Uterus (tissue), 4 donors: ENCODE results near the gene SYNGR1. TPM values are rescaled to one million over a fixed set of nuclear protein-coding genes. Genes with fewer than 3 reads are reported as not detected.

Experiments
- DNase-seq, 2 donors: peaks; one replicate each; pipeline ENCODE4 v3.0.0-alpha.2; 2019 to 2020
- H3K27ac ChIP-seq, 2 donors: fragments of 200-600 bp; sonication (generic); 1 replicate in 1 of 2; 2 replicates in 1 of 2; pipeline ENCODE4 v1.5.1; 2016 to 2018
- H3K27me3 ChIP-seq, 2 donors: fragments of 200-600 bp; sonication (generic); one replicate each; pipeline ENCODE4 v1.5.1; 2018 to 2019; ENCODE audit warnings: control low read depth in 1 of 2
- H3K36me3 ChIP-seq, 2 donors: fragments of 200-600 bp; sonication (generic); one replicate each; pipeline ENCODE4 v1.5.1; 2019; ENCODE audit warnings: control low read depth in 1 of 2
- H3K4me1 ChIP-seq, 2 donors: fragments of 200-600 bp; sonication (generic); one replicate each; pipeline ENCODE4 v1.5.1; 2018 to 2019; ENCODE audit warnings: control low read depth in 1 of 2
- H3K4me3 ChIP-seq, 2 donors: fragments of 200-600 bp; sonication (generic); 1 replicate in 1 of 2; 2 replicates in 1 of 2; pipeline ENCODE4 v1.5.1; 2018 to 2019; ENCODE audit warnings: mild to moderate bottlenecking in 1 of 2
- H3K9me3 ChIP-seq, 2 donors: fragments of 200-600 bp; sonication (generic); one replicate each; pipeline ENCODE4 v1.5.1; 2019; ENCODE audit warnings: control low read depth in 1 of 2
- CTCF ChIP-seq, 4 experiments: fragments of 200-600 bp in 2 of 4; fragments of 450-650 bp in 2 of 4; sonication (generic) in 2 of 4; IDR thresholded peaks; one replicate each; pipeline ENCODE4 v1.5.1; 2016 to 2019; ENCODE audit warnings: antibody characterized with exemption in 4 of 4, mild to moderate bottlenecking in 2 of 4, moderate library complexity in 1 of 4
- POLR2A ChIP-seq, 2 donors: fragments of 450-650 bp; IDR thresholded peaks; one replicate each; pipeline ENCODE4 v1.6.1; 2016; ENCODE audit warnings: antibody characterized with exemption in 2 of 2, mild to moderate bottlenecking in 1 of 2, moderate library complexity in 1 of 2
- intact Hi-C: fragments of 100-400 bp; cut with DNase I; formaldehyde crosslinking; loops from one replicate; pipeline ENCODE4 v1.15.1; 2023; ENCODE audit warnings: low total_unique reads
- total RNA-seq, 4 donors: library from RNA; depleted of rRNA in 3 of 4; stranded (reverse); fragments of >200 nt in 3 of 4; gene quantifications; one replicate each; pipeline versions ENCODE4 v1.1.0 to v1.2.4, GENCODE V29; 2014 to 2023
- donor health status: DM: yes; HTN: yes; CAD: no.

Gene SYNGR1
- total RNA-seq, 4 donors from 2014 or later, result 12.9 to 57.9 (median 35.4) TPM

GRCh38 chr22:39302431-39302960, 47.3 kb upstream of the SYNGR1 start:
- intact Hi-C loops, result no loop called here
- no peak overlapping the region for H3K4me3 ChIP-seq
- no peak for DNase-seq
- TF ChIP-seq CTCF (IDR thresholded peaks at IDR 0.05), result no peak
- no peak for TF ChIP-seq POLR2A (IDR thresholded peaks at IDR 0.05)
- H3K9me3 ChIP-seq, result no peaks in the 10 kb centered on the region
- H3K27me3 ChIP-seq, result no peaks in the 10 kb centered on the region
- H3K27ac ChIP-seq, result no peak overlapping the region
- no peaks in the 10 kb centered on the region for H3K36me3 ChIP-seq
- peaks cover 0 to 19% of the 10 kb centered on the region in 2 donors for H3K4me1 ChIP-seq

GRCh38 chr22:39303358-39303757, 46.4 kb upstream of the SYNGR1 start:
- H3K9me3 ChIP-seq, result no peaks in the 10 kb centered on the region
- no peak overlapping the region for H3K4me3 ChIP-seq
- H3K27me3 ChIP-seq, result no peaks in the 10 kb centered on the region
- H3K36me3 ChIP-seq, result no peaks in the 10 kb centered on the region
- TF ChIP-seq CTCF (IDR thresholded peaks at IDR 0.05) (no peak), POLR2A (IDR thresholded peaks at IDR 0.05) (no peak)
- no peak overlapping the region for H3K27ac ChIP-seq
- peaks cover 0 to 15% of the 10 kb centered on the region in 2 donors for H3K4me1 ChIP-seq
- intact Hi-C loops, result no loop called here
- no peak for DNase-seq

- H3K4me1 ChIP-seq, result peaks cover 0 to 15% of the 10 kb centered on the region in 2 donors
- intact Hi-C loops, result no loop called here
- no peak for TF ChIP-seq CTCF (IDR thresholded peaks at IDR 0.05)
- TF ChIP-seq POLR2A (IDR thresholded peaks at IDR 0.05), result no peak
- H3K4me3 ChIP-seq, result no peak overlapping the region
- H3K36me3 ChIP-seq, result no peaks in the 10 kb centered on the region
- H3K9me3 ChIP-seq, result no peaks in the 10 kb centered on the region
- H3K27ac ChIP-seq, result no peak overlapping the region
- DNase-seq, result no peak
- H3K27me3 ChIP-seq, result no peaks in the 10 kb centered on the region
Measured at GRCh38 chr22:39303892-39304671, 45.7 kb upstream of the SYNGR1 start.

- no peaks in the 10 kb centered on the region for H3K27me3 ChIP-seq
- intact Hi-C loops, result no loop called here
- no peaks in the 10 kb centered on the region for H3K36me3 ChIP-seq
- TF ChIP-seq CTCF (IDR thresholded peaks at IDR 0.05), result no peak
- TF ChIP-seq POLR2A (IDR thresholded peaks at IDR 0.05), result no peak
- no peak overlapping the region for H3K27ac ChIP-seq
- no peak for DNase-seq
- peaks cover 0 to 10% of the 10 kb centered on the region in 2 donors for H3K4me1 ChIP-seq
- no peaks in the 10 kb centered on the region for H3K9me3 ChIP-seq
- no peak overlapping the region for H3K4me3 ChIP-seq
Measured at GRCh38 chr22:39306456-39307361, 43.1 kb upstream of the SYNGR1 start.
